HEK293T (cell line): ENCODE results near the gene GINS2.

Experiments
- CTCF ChIA-PET: fragments of 350-600 bp; formaldehyde crosslinking; extraction: SDS; loops from one replicate; lab custom pipeline; 2021; ENCODE audit warnings: antibody characterized with exemption, inconsistent platforms; lab: Yijun Ruan, JAX
- POLR2A ChIA-PET: fragments of 350-600 bp; formaldehyde crosslinking; extraction: SDS; loops from one replicate; lab custom pipeline; 2020; ENCODE audit warnings: antibody characterized with exemption, inconsistent platforms; lab: Yijun Ruan, JAX
- DNase-seq: peaks from one replicate; pipeline ENCODE4 v3.0.0; 2012; ENCODE audit warnings: mixed read lengths; ENCODE audit errors: extremely low spot score
- ARNT ChIP-seq: fragments of 450-650 bp; IDR thresholded peaks from 2 replicates; pipeline ENCODE4 v1.6.1; 2017; ENCODE audit warnings: mild to moderate bottlenecking
- BHLHE40 ChIP-seq: fragments of 450-650 bp; IDR thresholded peaks from 2 replicates; pipeline ENCODE4 v1.6.1; 2016; ENCODE audit warnings: mild to moderate bottlenecking, moderate library complexity, borderline replicate concordance
- CTBP1 ChIP-seq: fragments of 450-650 bp; IDR thresholded peaks from 2 replicates; pipeline ENCODE4 v1.6.1; 2016; ENCODE audit warnings: borderline replicate concordance
- ELF4 ChIP-seq: fragments of 450-650 bp; IDR thresholded peaks from 2 replicates; pipeline ENCODE4 v1.6.1; 2017; ENCODE audit warnings: antibody characterized with exemption
- FOXA1 ChIP-seq: fragments of 450-650 bp; IDR thresholded peaks from 2 replicates; pipeline ENCODE4 v1.6.1; 2016; ENCODE audit warnings: mild to moderate bottlenecking
- FOXK2 ChIP-seq: fragments of 450-650 bp; IDR thresholded peaks from 2 replicates; pipeline ENCODE4 v1.6.1; 2016; ENCODE audit warnings: mild to moderate bottlenecking
- FOXM1 ChIP-seq: fragments of 450-650 bp; IDR thresholded peaks from 2 replicates; pipeline ENCODE4 v1.6.1; 2017; ENCODE audit warnings: mild to moderate bottlenecking, borderline replicate concordance
- HDGF ChIP-seq: fragments of 450-650 bp; IDR thresholded peaks from 2 replicates; pipeline ENCODE4 v1.6.1; 2017; ENCODE audit warnings: antibody characterized with exemption, borderline replicate concordance
- L3MBTL2 ChIP-seq: fragments of 450-650 bp; conservative IDR thresholded peaks from 2 replicates; pipeline ENCODE4 v1.6.1; 2016; ENCODE audit warnings: mild to moderate bottlenecking
- LEF1 ChIP-seq: fragments of 450-650 bp; IDR thresholded peaks from 2 replicates; pipeline ENCODE4 v1.6.1; 2017; ENCODE audit warnings: mild to moderate bottlenecking, borderline replicate concordance
- NFRKB ChIP-seq: fragments of 450-650 bp; IDR thresholded peaks from 2 replicates; pipeline ENCODE4 v1.6.1; 2016; ENCODE audit warnings: mild to moderate bottlenecking, moderate library complexity
- SP1 ChIP-seq: fragments of 450-650 bp; IDR thresholded peaks from 2 replicates; pipeline ENCODE4 v1.6.1; 2017
- SUZ12 ChIP-seq: fragments of 450-650 bp; IDR thresholded peaks from 2 replicates; pipeline ENCODE4 v1.6.1; 2016; ENCODE audit warnings: mild to moderate bottlenecking
- TARDBP ChIP-seq: fragments of 450-650 bp; IDR thresholded peaks from 2 replicates; pipeline ENCODE4 v1.6.1; 2016
- ZNF384 ChIP-seq: fragments of 450-650 bp; IDR thresholded peaks from 2 replicates; pipeline ENCODE4 v1.6.1; 2016
- TF ChIP-seq, protein P1 (sequence below): fragments of 450-650 bp; IDR thresholded peaks from 2 replicates; pipeline ENCODE4 v1.6.1; 2016

Gene GINS2

GRCh38 chr16:85706449-85707034 lies 17.8 kb upstream of the GINS2 start:
- TF ChIP-seq FOXM1 (no peak), LEF1 (no peak), NFRKB (no peak), HDGF (no peak), BHLHE40 (no peak), ARNT (no peak), FOXK2 (no peak), L3MBTL2 (no peak), ZNF384 (no peak), TARDBP (no peak), SUZ12 (no peak), FOXA1 (no peak), SP1 (no peak), ELF4 (no peak), CTBP1 (no peak)
- TF ChIP-seq, protein P1, sequence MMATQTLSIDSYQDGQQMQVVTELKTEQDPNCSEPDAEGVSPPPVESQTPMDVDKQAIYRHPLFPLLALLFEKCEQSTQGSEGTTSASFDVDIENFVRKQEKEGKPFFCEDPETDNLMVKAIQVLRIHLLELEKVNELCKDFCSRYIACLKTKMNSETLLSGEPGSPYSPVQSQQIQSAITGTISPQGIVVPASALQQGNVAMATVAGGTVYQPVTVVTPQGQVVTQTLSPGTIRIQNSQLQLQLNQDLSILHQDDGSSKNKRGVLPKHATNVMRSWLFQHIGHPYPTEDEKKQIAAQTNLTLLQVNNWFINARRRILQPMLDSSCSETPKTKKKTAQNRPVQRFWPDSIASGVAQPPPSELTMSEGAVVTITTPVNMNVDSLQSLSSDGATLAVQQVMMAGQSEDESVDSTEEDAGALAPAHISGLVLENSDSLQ, result no peak
- ChIA-PET POLR2A (no interaction called here), CTCF (no interaction called here)
- DNase-seq, result no peak

GRCh38 chr16:85704900-85705846 lies 16.4 kb upstream of the GINS2 start:
- DNase-seq, result no peak
- ChIA-PET CTCF (no interaction called here), POLR2A (no interaction called here)
- no peak for TF ChIP-seq HDGF
- TF ChIP-seq NFRKB, result no peak
- TF ChIP-seq ZNF384, result no peak
- TF ChIP-seq TARDBP, result no peak
- no peak for TF ChIP-seq FOXM1
- no peak for TF ChIP-seq FOXK2
- no peak for TF ChIP-seq LEF1
- no peak for TF ChIP-seq FOXA1
- TF ChIP-seq, protein P1, result no peak
- no peak for TF ChIP-seq ELF4
- no peak for TF ChIP-seq SUZ12
- TF ChIP-seq L3MBTL2, result no peak
- no peak for TF ChIP-seq CTBP1
- no peak for TF ChIP-seq SP1
- no peak for TF ChIP-seq ARNT

- ChIA-PET CTCF (interaction anchor here (1.5 kb wide), 1 partner anchor 15 kb away, joined by 3 read pairs; no protein-coding TSS in a partner anchor), POLR2A (no interaction called here)
- DNase-seq, result no peak
- TF ChIP-seq NFRKB (no peak), ZNF384 (no peak), ARNT (no peak), TARDBP (no peak), FOXA1 (no peak)
- TF ChIP-seq, protein P1, result no peak
Observed at GRCh38 chr16:85704011-85704410, 15.3 kb upstream of the GINS2 start.

DNA sequence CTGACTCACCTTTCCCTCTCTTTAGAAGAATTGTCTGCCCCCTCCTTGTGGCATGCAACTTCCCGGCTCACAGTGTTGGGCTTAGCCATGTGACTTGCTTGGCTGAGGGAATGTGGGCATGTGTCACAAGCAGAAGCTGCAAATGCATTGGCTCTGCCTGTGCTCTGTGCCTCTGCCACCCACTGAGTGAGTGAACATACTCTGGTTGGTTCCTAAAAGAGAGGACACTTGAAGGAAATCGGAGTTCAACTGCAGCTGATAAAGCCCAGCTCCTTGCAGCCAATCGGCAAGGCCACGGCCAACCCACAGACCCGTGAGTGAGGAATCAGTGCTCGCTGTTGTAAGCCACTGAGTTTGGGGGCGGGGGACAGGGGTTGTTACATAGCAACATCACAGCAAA lies 10.9 kb upstream of the GINS2 start:
- no peak for DNase-seq
- ChIA-PET POLR2A (no interaction called here), CTCF (no interaction called here)

More for the DNA sequence above, 10.9 kb upstream of the GINS2 start:
- TF ChIP-seq LEF1 (no peak), BHLHE40 (no peak), HDGF (no peak), SUZ12 (no peak), FOXK2 (no peak), ZNF384 (no peak), ARNT (no peak), FOXM1 (no peak), FOXA1 (no peak), CTBP1 (no peak), TARDBP (no peak), NFRKB (no peak), SP1 (no peak), ELF4 (no peak), L3MBTL2 (no peak)
- TF ChIP-seq, protein P1, result no peak
